Measurements from ENCODE around the gene KRTAP1-1.

The KRTAP1-1 gene

DNA sequence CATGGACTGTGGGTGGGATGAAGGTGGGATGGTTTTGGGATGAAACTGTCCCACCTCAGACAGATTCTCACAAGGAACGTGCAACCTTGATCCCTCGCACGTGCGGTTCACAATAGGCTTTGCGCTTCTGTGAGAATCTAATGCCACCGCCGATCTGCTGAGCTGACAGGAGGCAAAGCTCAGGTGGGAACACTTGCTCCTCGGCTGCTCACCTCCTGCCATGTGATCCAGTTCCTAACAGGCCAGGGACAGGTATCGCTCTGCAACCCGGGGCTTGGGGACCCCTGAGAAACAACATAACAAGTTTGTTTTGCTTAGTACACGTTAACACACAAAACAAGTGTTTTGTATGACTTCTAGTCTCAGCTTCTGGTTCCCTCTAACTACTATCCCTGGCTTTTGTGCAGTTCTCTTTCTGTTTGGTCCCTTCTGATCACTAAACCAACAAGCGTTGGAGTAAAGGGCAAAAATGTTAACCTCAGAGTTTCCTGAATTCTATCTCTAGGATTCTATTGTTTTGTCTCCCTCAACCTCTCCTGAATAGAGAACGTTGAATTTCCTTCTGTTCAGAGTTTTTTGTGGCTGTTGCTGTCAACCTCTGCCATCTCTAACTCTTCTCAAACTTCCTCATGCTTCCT lies 24.6 kb downstream of the KRTAP1-1 start:
- H3K4me3 Mint-ChIP-seq, result no peak overlapping the region
- no peak for DNase-seq (ENCODE audit: low spot score in 2 of 2)
- no peaks in the 10 kb centered on the region for H3K9me3 Mint-ChIP-seq
- no peak for ATAC-seq (replicated peaks; ENCODE audit: extremely low read depth, poor library complexity, severe bottlenecking)
- no peak overlapping the region for H3K27ac Mint-ChIP-seq (ENCODE audit: low read depth)
- H3K4me1 Mint-ChIP-seq, result no peaks in the 10 kb centered on the region
- peaks cover 26% of the 10 kb centered on the region for H3K27me3 Mint-ChIP-seq
- no peaks in the 10 kb centered on the region for H3K36me3 Mint-ChIP-seq (ENCODE audit: insufficient read depth)

DNA sequence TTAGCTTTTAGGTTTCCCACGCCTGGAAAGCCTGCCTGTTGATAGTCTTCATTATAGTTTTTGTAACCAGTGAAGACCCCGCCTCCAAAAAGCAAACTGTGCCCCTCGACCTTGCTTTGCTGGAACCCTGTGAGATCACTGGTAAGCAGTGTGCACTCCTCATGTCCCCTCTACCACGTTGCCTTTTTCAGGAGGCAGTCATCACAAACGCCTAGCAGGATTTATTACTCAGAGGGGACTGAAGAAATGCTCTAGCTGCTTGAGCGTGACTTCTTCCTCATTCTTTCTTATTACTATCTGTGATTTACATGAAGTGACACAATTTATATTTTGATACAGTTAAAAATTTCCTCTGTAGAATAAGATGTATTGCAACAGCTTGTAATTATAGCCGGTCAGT lies 25.8 kb downstream of the KRTAP1-1 start:
- Mint-ChIP-seq H3K27me3 (peaks cover 26% of the 10 kb centered on the region), H3K36me3 (ENCODE audit: insufficient read depth) (no peaks in the 10 kb centered on the region), H3K27ac (ENCODE audit: low read depth) (no peak overlapping the region), H3K4me3 (no peak overlapping the region), H3K4me1 (no peaks in the 10 kb centered on the region), H3K9me3 (no peaks in the 10 kb centered on the region)
- DNase-seq (ENCODE audit: low spot score in 2 of 2), result no peak
- no peak for ATAC-seq (replicated peaks; ENCODE audit: extremely low read depth, poor library complexity, severe bottlenecking)

DNA sequence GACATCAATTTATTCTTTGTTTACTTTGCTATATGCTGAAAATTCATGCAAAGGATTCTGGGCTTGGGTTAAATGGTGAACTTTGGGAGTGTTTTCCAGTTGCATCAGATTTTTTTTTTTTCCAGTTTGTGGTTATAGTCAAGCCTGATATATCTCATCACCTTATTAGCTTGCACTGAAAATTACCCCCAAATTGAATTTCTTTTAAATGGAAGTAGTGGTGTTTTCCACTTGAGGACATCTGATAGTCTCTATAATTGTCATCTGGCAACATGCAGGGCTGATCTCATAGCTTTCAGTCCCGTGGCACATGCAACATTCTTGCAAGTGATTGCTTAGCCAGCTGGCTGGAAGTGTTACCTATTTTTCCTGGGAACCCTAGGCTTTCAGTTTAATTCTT lies 27.6 kb downstream of the KRTAP1-1 start:
- no peak overlapping the region for H3K27ac Mint-ChIP-seq (ENCODE audit: low read depth)
- H3K4me3 Mint-ChIP-seq, result no peak overlapping the region
- no peaks in the 10 kb centered on the region for H3K9me3 Mint-ChIP-seq
- no peaks in the 10 kb centered on the region for H3K4me1 Mint-ChIP-seq
- DNase-seq (ENCODE audit: low spot score in 2 of 2) (no peak), ATAC-seq (replicated peaks; ENCODE audit: extremely low read depth, poor library complexity, severe bottlenecking) (no peak)
- no peaks in the 10 kb centered on the region for H3K36me3 Mint-ChIP-seq (ENCODE audit: insufficient read depth)
- peaks cover 26% of the 10 kb centered on the region for H3K27me3 Mint-ChIP-seq

DNA sequence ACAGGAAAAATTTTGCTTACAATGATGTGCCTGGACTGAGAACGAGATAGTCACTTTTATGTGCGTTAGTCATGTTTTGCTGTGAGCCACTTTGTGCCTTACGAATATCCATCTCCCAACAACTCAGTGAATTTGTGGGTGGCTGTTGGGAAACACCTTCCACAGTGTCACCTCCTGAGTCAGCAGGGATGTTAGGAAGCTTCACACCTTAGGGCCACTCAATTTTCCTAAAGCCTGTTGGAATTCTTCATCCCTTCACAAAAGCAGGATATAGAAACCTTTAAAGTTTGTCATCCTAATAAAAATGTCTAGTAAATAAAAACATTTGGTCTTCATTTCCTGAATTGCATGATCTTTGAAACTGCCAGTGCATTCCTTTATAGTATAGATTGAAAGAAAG lies 28.1 kb downstream of the KRTAP1-1 start:
- DNase-seq (ENCODE audit: low spot score in 2 of 2), result no peak
- Mint-ChIP-seq H3K27ac (ENCODE audit: low read depth) (no peak overlapping the region), H3K4me3 (no peak overlapping the region), H3K9me3 (no peaks in the 10 kb centered on the region), H3K36me3 (ENCODE audit: insufficient read depth) (no peaks in the 10 kb centered on the region), H3K4me1 (no peaks in the 10 kb centered on the region), H3K27me3 (peaks cover 26% of the 10 kb centered on the region)
- no peak for ATAC-seq (replicated peaks; ENCODE audit: extremely low read depth, poor library complexity, severe bottlenecking)

DNA sequence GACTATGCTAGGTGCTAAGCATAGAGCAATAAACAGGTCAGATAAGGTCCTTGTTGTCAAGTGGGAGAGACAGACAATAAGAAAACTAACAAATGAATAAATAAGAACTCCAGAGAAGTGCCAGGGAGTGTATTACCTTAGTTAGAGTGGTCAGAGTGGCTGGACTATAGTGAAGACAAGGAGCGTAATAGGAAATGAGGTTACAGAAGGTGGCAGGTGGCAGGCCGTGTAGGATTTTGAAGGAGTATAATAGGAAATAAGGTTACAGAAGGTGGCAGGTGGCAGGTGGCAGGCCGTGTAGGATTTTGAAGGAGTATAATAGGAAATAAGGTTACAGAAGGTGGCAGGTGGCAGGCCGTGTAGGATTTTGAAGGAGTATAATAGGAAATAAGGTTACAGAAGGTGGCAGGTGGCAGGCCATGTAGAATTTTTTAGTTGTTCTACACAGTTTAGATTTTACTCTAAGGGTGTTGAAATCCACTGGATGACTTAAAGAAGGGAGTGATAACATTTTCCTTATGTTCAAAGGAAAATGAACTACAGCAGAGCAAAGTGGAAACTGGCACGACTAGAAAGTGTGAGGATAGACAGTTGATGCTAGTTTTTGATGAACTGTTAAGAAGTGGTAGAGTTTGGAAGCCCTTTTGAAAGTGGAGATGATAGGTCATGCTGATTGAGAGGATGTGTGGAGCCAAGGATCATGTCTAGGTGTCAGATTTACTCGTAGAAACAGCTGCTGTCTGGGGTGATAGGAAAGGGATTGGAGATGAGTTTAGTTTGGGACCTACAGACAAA lies 28.7 kb downstream of the KRTAP1-1 start:
- H3K27ac Mint-ChIP-seq (ENCODE audit: low read depth), result no peak overlapping the region
- H3K27me3 Mint-ChIP-seq, result peaks cover 24% of the 10 kb centered on the region
- no peak overlapping the region for H3K4me3 Mint-ChIP-seq
- no peaks in the 10 kb centered on the region for H3K36me3 Mint-ChIP-seq (ENCODE audit: insufficient read depth)
- no peaks in the 10 kb centered on the region for H3K4me1 Mint-ChIP-seq
- DNase-seq (ENCODE audit: low spot score in 2 of 2), result no peak
- no peak for ATAC-seq (replicated peaks; ENCODE audit: extremely low read depth, poor library complexity, severe bottlenecking)
- H3K9me3 Mint-ChIP-seq, result no peaks in the 10 kb centered on the region

DNA sequence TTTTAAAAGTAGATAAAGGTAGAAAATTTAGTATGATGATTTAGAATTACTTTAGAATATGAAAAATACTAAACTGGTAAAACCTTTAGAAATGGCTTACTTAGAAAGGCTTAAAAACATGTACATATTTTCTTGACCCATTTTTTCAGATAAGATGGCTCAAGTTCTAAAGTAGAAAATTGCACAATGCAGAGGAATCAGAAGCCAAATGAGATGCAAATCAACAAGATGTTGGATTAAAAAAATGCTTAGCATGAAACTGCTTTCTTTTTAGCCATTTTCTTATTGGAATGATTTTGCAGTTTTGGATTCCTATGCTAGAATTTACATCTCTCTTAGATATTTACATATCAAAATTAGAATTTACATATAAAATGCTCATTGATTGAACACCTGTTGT lies 30.8 kb downstream of the KRTAP1-1 start:
- Mint-ChIP-seq H3K4me3 (no peak overlapping the region), H3K36me3 (ENCODE audit: insufficient read depth) (no peaks in the 10 kb centered on the region), H3K27me3 (peaks cover 8% of the 10 kb centered on the region), H3K4me1 (no peaks in the 10 kb centered on the region), H3K27ac (ENCODE audit: low read depth) (no peak overlapping the region), H3K9me3 (no peaks in the 10 kb centered on the region)
- no peak for DNase-seq (ENCODE audit: low spot score in 2 of 2)
- no peak for ATAC-seq (replicated peaks; ENCODE audit: extremely low read depth, poor library complexity, severe bottlenecking)

DNA sequence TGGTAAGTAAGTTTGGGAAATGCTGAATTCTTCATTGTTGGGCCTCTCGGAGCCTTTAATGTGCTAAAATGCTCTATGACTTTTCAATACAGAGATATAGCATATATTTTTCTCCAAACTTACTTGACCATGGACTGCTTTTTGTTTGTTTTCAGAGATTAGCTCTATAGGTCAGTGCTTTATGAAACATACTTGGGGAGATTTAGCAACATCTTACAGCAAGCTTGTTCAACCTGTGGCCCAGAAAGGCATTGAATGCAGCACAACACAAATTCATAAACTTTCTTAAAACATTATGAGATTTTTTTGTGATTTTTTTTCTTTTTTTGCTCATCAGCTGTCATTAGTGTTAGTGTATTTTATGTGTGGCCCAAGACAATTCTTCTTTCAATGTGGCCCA lies 31.3 kb downstream of the KRTAP1-1 start:
- H3K4me3 Mint-ChIP-seq, result no peak overlapping the region
- no peak overlapping the region for H3K27ac Mint-ChIP-seq (ENCODE audit: low read depth)
- H3K4me1 Mint-ChIP-seq, result no peaks in the 10 kb centered on the region
- H3K9me3 Mint-ChIP-seq, result no peaks in the 10 kb centered on the region
- H3K27me3 Mint-ChIP-seq, result peaks cover 3% of the 10 kb centered on the region
- ATAC-seq (replicated peaks; ENCODE audit: extremely low read depth, poor library complexity, severe bottlenecking), result no peak
- DNase-seq (ENCODE audit: low spot score in 2 of 2), result no peak
- no peaks in the 10 kb centered on the region for H3K36me3 Mint-ChIP-seq (ENCODE audit: insufficient read depth)

DNA sequence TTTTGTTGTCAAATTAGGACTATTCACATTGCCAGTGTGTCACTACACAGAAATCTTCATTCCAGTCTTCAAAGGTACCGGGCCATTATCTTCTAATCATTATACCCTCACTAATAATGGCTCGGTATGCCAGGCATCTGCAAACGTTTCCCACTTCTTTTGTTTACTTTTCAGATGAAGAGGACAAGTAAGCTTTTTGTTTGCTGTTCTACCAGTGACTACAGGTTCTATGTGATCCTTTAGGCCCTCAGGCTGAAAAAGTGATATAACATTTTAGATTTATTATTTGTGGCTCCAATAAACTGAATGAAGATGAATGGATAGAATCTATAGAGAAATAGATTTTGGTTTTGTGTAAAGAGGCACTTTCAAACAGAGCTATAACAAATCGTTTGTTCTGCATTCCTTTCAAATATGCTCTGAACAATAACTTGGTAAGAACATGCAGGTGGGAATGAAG lies 31.9 kb downstream of the KRTAP1-1 start:
- Mint-ChIP-seq H3K36me3 (ENCODE audit: insufficient read depth) (no peaks in the 10 kb centered on the region), H3K4me1 (no peaks in the 10 kb centered on the region), H3K27me3 (peaks cover 6% of the 10 kb centered on the region), H3K9me3 (no peaks in the 10 kb centered on the region), H3K27ac (ENCODE audit: low read depth) (no peak overlapping the region), H3K4me3 (no peak overlapping the region)
- ATAC-seq (replicated peaks; ENCODE audit: extremely low read depth, poor library complexity, severe bottlenecking) (no peak), DNase-seq (ENCODE audit: low spot score in 2 of 2) (no peak)

DNA sequence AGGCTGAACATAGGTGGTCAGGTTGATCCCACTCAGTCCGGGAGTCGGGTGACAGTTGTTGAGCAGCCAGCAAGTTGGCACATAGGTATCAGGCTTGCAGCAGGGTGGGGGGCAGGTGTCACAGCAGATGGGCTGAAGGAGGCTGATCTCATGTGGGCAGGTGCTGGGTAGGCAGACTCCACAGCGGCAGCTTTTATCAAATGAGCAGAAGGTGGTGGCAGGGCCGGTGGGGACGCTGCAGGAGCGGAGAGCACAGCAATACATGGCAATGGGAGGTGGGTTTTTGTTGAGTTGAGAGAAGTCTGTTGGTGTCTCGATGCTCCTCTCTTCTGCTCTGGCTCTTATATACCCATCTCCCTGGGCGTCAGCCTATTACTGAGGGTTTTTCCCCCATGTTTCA lies 32.4 kb downstream of the KRTAP1-1 start, which contains the start of gene KRTAP3-1:
KRTAP3-1 (minus strand) TSS at position 318 of the 400 bp plus-strand sequence; CDS start at position 264, 54 bp downstream.
- Mint-ChIP-seq H3K36me3 (ENCODE audit: insufficient read depth) (no peaks in the 10 kb centered on the region), H3K4me1 (no peaks in the 10 kb centered on the region), H3K4me3 (no peak within 1 kb of the TSS), H3K27me3 (peaks cover 11% of the 10 kb centered on the region), H3K9me3 (no peaks in the 10 kb centered on the region), H3K27ac (ENCODE audit: low read depth) (no peak within 1 kb of the TSS)
- ATAC-seq (replicated peaks; ENCODE audit: extremely low read depth, poor library complexity, severe bottlenecking) (no peak), DNase-seq (ENCODE audit: low spot score in 2 of 2) (no peak)

DNA sequence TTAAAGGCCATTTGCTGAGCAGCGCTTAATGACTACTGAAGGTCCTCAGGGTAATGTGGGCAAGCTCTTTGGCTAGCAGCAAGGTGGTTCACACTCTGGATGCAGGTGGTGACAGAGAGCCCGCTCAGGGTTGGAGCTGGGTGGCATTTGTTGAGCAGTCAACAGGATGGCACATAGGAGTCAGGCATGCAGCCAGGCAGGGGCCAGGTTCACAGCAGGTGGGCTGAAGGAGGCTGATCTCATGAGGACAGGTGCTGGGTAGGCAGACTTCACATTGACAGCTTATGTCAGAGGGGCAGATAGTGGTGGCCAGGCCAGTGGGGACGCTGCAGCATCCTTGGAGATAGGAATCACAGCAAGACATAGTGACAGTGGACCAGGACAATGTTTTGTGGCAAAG lies 36.9 kb downstream of the KRTAP1-1 start:
- Mint-ChIP-seq H3K27ac (ENCODE audit: low read depth) (no peak overlapping the region), H3K27me3 (peaks cover 55% of the 10 kb centered on the region), H3K4me3 (no peak overlapping the region), H3K4me1 (no peaks in the 10 kb centered on the region), H3K9me3 (no peaks in the 10 kb centered on the region), H3K36me3 (ENCODE audit: insufficient read depth) (no peaks in the 10 kb centered on the region)
- ATAC-seq (replicated peaks; ENCODE audit: extremely low read depth, poor library complexity, severe bottlenecking), result no peak
- DNase-seq (ENCODE audit: low spot score in 2 of 2), result no peak

DNA sequence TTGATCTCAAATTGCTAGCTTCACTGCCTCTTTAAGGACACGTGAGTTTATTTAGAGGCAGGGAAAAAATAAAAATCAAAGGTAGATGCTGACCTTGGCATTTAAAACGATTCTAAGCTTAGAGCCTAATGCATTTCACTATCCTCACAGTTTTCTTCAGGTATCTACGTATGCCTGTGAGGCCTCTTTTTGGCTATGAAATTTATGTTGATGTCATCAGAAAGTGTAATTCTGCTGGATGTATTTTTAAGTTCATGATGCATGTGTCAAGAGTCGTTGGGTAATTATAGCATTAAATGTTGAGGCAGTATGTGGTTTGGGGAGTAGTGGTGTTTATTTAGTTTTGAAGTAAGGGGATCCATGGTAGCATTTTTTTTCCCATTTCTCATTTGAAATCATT lies 37.3 kb downstream of the KRTAP1-1 start:
- Mint-ChIP-seq H3K4me1 (no peaks in the 10 kb centered on the region), H3K4me3 (no peak overlapping the region), H3K36me3 (ENCODE audit: insufficient read depth) (no peaks in the 10 kb centered on the region), H3K27me3 (peaks cover 60% of the 10 kb centered on the region), H3K27ac (ENCODE audit: low read depth) (no peak overlapping the region), H3K9me3 (no peaks in the 10 kb centered on the region)
- DNase-seq (ENCODE audit: low spot score in 2 of 2) (no peak), ATAC-seq (replicated peaks; ENCODE audit: extremely low read depth, poor library complexity, severe bottlenecking) (no peak)

DNA sequence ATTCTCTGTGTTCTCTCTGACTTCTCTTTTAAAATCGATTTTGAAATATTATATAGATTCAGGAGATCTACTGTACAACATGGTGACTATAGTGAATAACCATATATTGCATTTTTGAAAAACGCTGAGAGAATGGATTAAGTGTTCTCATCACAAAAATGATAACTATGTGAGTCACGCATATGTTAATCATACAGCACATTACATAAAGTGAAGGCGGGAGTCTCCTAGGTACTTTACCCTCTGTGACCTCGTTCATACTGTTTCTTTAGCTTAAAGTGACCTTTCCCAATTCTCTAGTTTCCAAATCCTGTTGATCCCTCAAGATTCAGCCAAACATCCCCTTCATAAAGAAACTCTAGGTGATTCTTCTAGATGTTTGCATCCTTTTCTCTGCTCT lies 38.4 kb downstream of the KRTAP1-1 start:
- Mint-ChIP-seq H3K9me3 (no peaks in the 10 kb centered on the region), H3K4me3 (no peak overlapping the region), H3K27ac (ENCODE audit: low read depth) (no peak overlapping the region), H3K27me3 (peaks cover 71% of the 10 kb centered on the region), H3K36me3 (ENCODE audit: insufficient read depth) (no peaks in the 10 kb centered on the region), H3K4me1 (no peaks in the 10 kb centered on the region)
- no peak for DNase-seq (ENCODE audit: low spot score in 2 of 2)
- ATAC-seq (replicated peaks; ENCODE audit: extremely low read depth, poor library complexity, severe bottlenecking), result no peak

DNA sequence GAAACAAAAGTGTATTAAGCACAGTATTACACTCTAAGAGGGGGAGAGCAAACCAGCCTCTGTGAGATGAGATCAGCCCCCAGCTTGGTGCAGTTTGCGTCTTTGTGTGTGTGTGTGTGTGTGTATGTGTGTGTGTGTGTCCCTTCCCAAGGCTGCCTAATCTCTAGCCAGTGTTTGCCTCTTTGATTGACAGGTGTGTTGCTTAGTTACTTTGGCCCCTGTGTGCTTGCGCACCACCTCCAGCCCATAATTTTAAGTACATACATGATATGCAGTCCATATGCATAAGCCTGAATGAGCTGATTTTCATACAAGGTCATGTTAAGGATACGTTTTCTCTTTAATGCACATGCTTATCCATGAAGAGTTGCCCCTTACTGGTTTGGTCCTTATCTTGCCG lies 39.5 kb downstream of the KRTAP1-1 start:
- H3K36me3 Mint-ChIP-seq (ENCODE audit: insufficient read depth), result no peaks in the 10 kb centered on the region
- H3K4me1 Mint-ChIP-seq, result no peaks in the 10 kb centered on the region
- no peak overlapping the region for H3K4me3 Mint-ChIP-seq
- no peak overlapping the region for H3K27ac Mint-ChIP-seq (ENCODE audit: low read depth)
- no peak for DNase-seq (ENCODE audit: low spot score in 2 of 2)
- no peak for ATAC-seq (replicated peaks; ENCODE audit: extremely low read depth, poor library complexity, severe bottlenecking)
- H3K27me3 Mint-ChIP-seq, result peaks cover 81% of the 10 kb centered on the region
- no peaks in the 10 kb centered on the region for H3K9me3 Mint-ChIP-seq

Measured in central memory CD8-positive, alpha-beta T cell (primary cell).